HEK293 (cell line): Measurements from ENCODE around the gene TMEM208.

ENCODE experiments used
- BCL11B ChIP-seq: fragments of 450-650 bp; formaldehyde crosslinking; IDR thresholded peaks from 2 replicates; pipeline ENCODE4 v1.5.1; 2016; ENCODE audit warnings: low read depth, missing biosample characterization, missing genetic modification characterization
- OVOL3 ChIP-seq: fragments of 450-650 bp; formaldehyde crosslinking; IDR thresholded peaks from 2 replicates; pipeline ENCODE4 v1.5.1; 2016; ENCODE audit warnings: missing biosample characterization, missing genetic modification characterization
- PBX3 ChIP-seq: sonication (generic); formaldehyde crosslinking; IDR thresholded peaks from 2 replicates; pipeline ENCODE4 v1.8.1; 2022; ENCODE audit warnings: mild to moderate bottlenecking, moderate library complexity, missing genetic modification reagents
- PRDM10 ChIP-seq: fragments of 450-650 bp; formaldehyde crosslinking; IDR thresholded peaks from 2 replicates; pipeline ENCODE4 v1.5.1; 2016; ENCODE audit warnings: missing biosample characterization, missing genetic modification characterization
- ZBTB1 ChIP-seq: fragments of 450-650 bp; formaldehyde crosslinking; IDR thresholded peaks from 2 replicates; pipeline ENCODE4 v1.5.1; 2016; ENCODE audit warnings: missing biosample characterization, missing genetic modification characterization
- ZBTB17 ChIP-seq: fragments of 450-650 bp; formaldehyde crosslinking; IDR thresholded peaks from 2 replicates; pipeline ENCODE4 v1.5.1; 2016; ENCODE audit warnings: missing biosample characterization, missing genetic modification characterization
- ZBTB7A ChIP-seq: fragments of 450-650 bp; formaldehyde crosslinking; IDR thresholded peaks from 2 replicates; pipeline ENCODE4 v1.5.1; 2016; ENCODE audit warnings: low read depth, missing biosample characterization, missing genetic modification characterization
- ZNF112 ChIP-seq: fragments of 450-650 bp; formaldehyde crosslinking; IDR thresholded peaks from 2 replicates; pipeline ENCODE4 v1.5.0; 2017; ENCODE audit warnings: missing biosample characterization, missing genetic modification characterization
- ZNF132 ChIP-seq: fragments of 450-650 bp; formaldehyde crosslinking; IDR thresholded peaks from 2 replicates; pipeline ENCODE4 v1.5.1; 2017; ENCODE audit warnings: missing biosample characterization, missing genetic modification characterization, borderline replicate concordance
- ZNF146 ChIP-seq: fragments of 450-650 bp; formaldehyde crosslinking; IDR thresholded peaks from 2 replicates; pipeline ENCODE4 v1.5.1; 2016; ENCODE audit warnings: missing biosample characterization, missing genetic modification characterization
- ZNF169 ChIP-seq: fragments of 450-650 bp; formaldehyde crosslinking; IDR thresholded peaks from 2 replicates; pipeline ENCODE4 v1.5.1; 2016; ENCODE audit warnings: missing biosample characterization, missing genetic modification characterization
- ZNF174 ChIP-seq: fragments of 450-650 bp; formaldehyde crosslinking; IDR thresholded peaks from 2 replicates; pipeline ENCODE4 v1.5.0; 2017; ENCODE audit warnings: missing biosample characterization, mild to moderate bottlenecking, missing genetic modification characterization
- ZNF175 ChIP-seq: fragments of 450-650 bp; formaldehyde crosslinking; IDR thresholded peaks from 2 replicates; pipeline ENCODE4 v1.5.1; 2016; ENCODE audit warnings: missing biosample characterization, missing genetic modification characterization
- ZNF24 ChIP-seq: fragments of 450-650 bp; formaldehyde crosslinking; IDR thresholded peaks from 2 replicates; pipeline ENCODE4 v1.5.1; 2016; ENCODE audit warnings: missing biosample characterization, missing genetic modification characterization
- ZNF26 ChIP-seq: fragments of 450-650 bp; formaldehyde crosslinking; IDR thresholded peaks from 2 replicates; pipeline ENCODE4 v1.5.1; 2016; ENCODE audit warnings: missing biosample characterization, missing genetic modification characterization
- ZNF302 ChIP-seq: fragments of 450-650 bp; formaldehyde crosslinking; IDR thresholded peaks from 2 replicates; pipeline ENCODE4 v1.5.1; 2016; ENCODE audit warnings: missing biosample characterization, missing genetic modification characterization, low read depth
- ZNF366 ChIP-seq: fragments of 450-650 bp; formaldehyde crosslinking; conservative IDR thresholded peaks from 2 replicates; pipeline ENCODE4 v1.5.1; 2016; ENCODE audit warnings: missing biosample characterization, missing genetic modification characterization
- ZNF37A ChIP-seq: fragments of 450-650 bp; IDR thresholded peaks from 2 replicates; pipeline ENCODE4 v1.5.1; 2018; ENCODE audit warnings: missing biosample characterization, missing genetic modification characterization
- ZNF423 ChIP-seq: fragments of 450-650 bp; formaldehyde crosslinking; IDR thresholded peaks from 2 replicates; pipeline ENCODE4 v1.5.1; 2016; ENCODE audit warnings: missing biosample characterization, missing genetic modification characterization
- ZNF544 ChIP-seq: fragments of 450-650 bp; formaldehyde crosslinking; IDR thresholded peaks from 2 replicates; pipeline ENCODE4 v1.5.0; 2017; ENCODE audit warnings: missing biosample characterization, missing genetic modification characterization
- ZNF560 ChIP-seq: fragments of 450-650 bp; formaldehyde crosslinking; IDR thresholded peaks from 2 replicates; pipeline ENCODE4 v1.5.1; 2017; ENCODE audit warnings: missing biosample characterization, missing genetic modification characterization, borderline replicate concordance
- ZNF571 ChIP-seq: fragments of 450-650 bp; formaldehyde crosslinking; IDR thresholded peaks from 2 replicates; pipeline ENCODE4 v1.5.0; 2017; ENCODE audit warnings: missing biosample characterization, missing genetic modification characterization
- ZNF629 ChIP-seq: fragments of 450-650 bp; formaldehyde crosslinking; IDR thresholded peaks from 2 replicates; pipeline ENCODE4 v1.5.1; 2017; ENCODE audit warnings: missing biosample characterization, missing genetic modification characterization
- ZNF747 ChIP-seq: fragments of 450-650 bp; formaldehyde crosslinking; IDR thresholded peaks from 2 replicates; pipeline ENCODE4 v1.5.1; 2016; ENCODE audit warnings: missing biosample characterization, missing genetic modification characterization
- ZNF76 ChIP-seq: fragments of 450-650 bp; formaldehyde crosslinking; IDR thresholded peaks from 2 replicates; pipeline ENCODE4; 2016; ENCODE audit warnings: low read depth, missing biosample characterization, missing genetic modification characterization, borderline replicate concordance
- ZNF791 ChIP-seq: fragments of 450-650 bp; formaldehyde crosslinking; IDR thresholded peaks from 2 replicates; pipeline ENCODE4 v1.5.1; 2016; ENCODE audit warnings: missing biosample characterization, missing genetic modification characterization
- ZNF843 ChIP-seq: fragments of 450-650 bp; formaldehyde crosslinking; IDR thresholded peaks from 2 replicates; pipeline ENCODE4 v1.5.1; 2016; ENCODE audit warnings: missing biosample characterization, missing genetic modification characterization
- ZSCAN16 ChIP-seq: fragments of 450-650 bp; formaldehyde crosslinking; IDR thresholded peaks from 2 replicates; pipeline ENCODE4 v1.5.1; 2016; ENCODE audit warnings: missing biosample characterization, missing genetic modification characterization
- ZSCAN4 ChIP-seq: fragments of 450-650 bp; formaldehyde crosslinking; IDR thresholded peaks from 2 replicates; pipeline ENCODE4 v1.5.1; 2017; ENCODE audit warnings: missing biosample characterization, missing genetic modification characterization
- ZSCAN5A ChIP-seq: fragments of 450-650 bp; formaldehyde crosslinking; IDR thresholded peaks from 2 replicates; pipeline ENCODE4 v1.5.1; 2016; ENCODE audit warnings: missing biosample characterization, missing genetic modification characterization

Gene TMEM208

GRCh38 chr16:67247192-67248072, 20.5 kb downstream of the TMEM208 start, which contains the start of gene FHOD1 (continued):
- TF ChIP-seq ZSCAN4 (tag by site-specific recombination) (no peak), PRDM10 (peak; percentile 89), ZNF112 (no peak), ZNF560 (tag by site-specific recombination) (no peak), ZNF132 (no peak), ZNF169 (tag by site-specific recombination) (no peak), PBX3 (CRISPR knock-in tag) (peak; percentile 66; the same call in 1 of the 2 replicates), ZNF366 (tag by site-specific recombination) (no peak), ZNF791 (tag by site-specific recombination) (no peak), ZNF146 (tag by site-specific recombination) (no peak), ZNF544 (tag by site-specific recombination) (no peak), ZNF423 (peak; percentile 94), ZNF24 (tag by site-specific recombination) (0 out of 2 replicates have a peak, but pooled peaks have one; percentile 8), ZNF302 (tag by site-specific recombination) (no peak), ZNF26 (tag by site-specific recombination) (no peak), ZBTB7A (peak; percentile 71; the same call in 1 of the 2 replicates), ZNF37A (tag by site-specific recombination) (no peak), ZNF747 (tag by site-specific recombination) (no peak), OVOL3 (no peak), ZBTB1 (tag by site-specific recombination) (no peak), ZNF629 (tag by site-specific recombination) (no peak), ZSCAN5A (tag by site-specific recombination) (0 out of 2 replicates have a peak, but pooled peaks have one; percentile 20), ZNF174 (tag by site-specific recombination) (no peak), ZBTB17 (tag by site-specific recombination) (peak; percentile 58; the same call in 1 of the 2 replicates), ZNF843 (tag by site-specific recombination) (peak; percentile 59; the same call in 1 of the 2 replicates), ZNF76 (tag by site-specific recombination) (no peak), ZSCAN16 (tag by site-specific recombination) (no peak), BCL11B (tag by site-specific recombination) (peak; percentile 85), ZNF571 (tag by site-specific recombination) (no peak), ZNF175 (tag by site-specific recombination) (no peak)
